Parathyroid adenoma (tissue), 2 donors: Measurements from ENCODE around the gene NRXN2.

Source experiments
- H2AFZ ChIP-seq: fragments of 300-600 bp; sonication (generic); one replicate; pipeline ENCODE4 v1.7.0; 2017; ENCODE audit warnings: antibody characterized with exemption, mild to moderate bottlenecking
- H3K27ac ChIP-seq: fragments of 300-600 bp; sonication (generic); one replicate; pipeline ENCODE4 v1.7.0; 2017
- H3K27me3 ChIP-seq: fragments of 300-600 bp; sonication (generic); one replicate; pipeline ENCODE4 v1.7.0; 2017; ENCODE audit warnings: low read length; ENCODE audit not compliant: control insufficient read depth, insufficient read depth
- H3K36me3 ChIP-seq: fragments of 300-600 bp; sonication (generic); one replicate; pipeline ENCODE4 v1.7.0; 2017; ENCODE audit warnings: low read length; ENCODE audit not compliant: control insufficient read depth, insufficient read depth
- H3K4me1 ChIP-seq: fragments of 300-600 bp; sonication (generic); one replicate; pipeline ENCODE4 v1.7.0; 2017; ENCODE audit warnings: control low read depth
- H3K4me2 ChIP-seq: fragments of 300-600 bp; sonication (generic); one replicate; pipeline ENCODE4 v1.7.0; 2017; ENCODE audit warnings: low read length
- H3K4me3 ChIP-seq: fragments of 300-600 bp; sonication (generic); one replicate; pipeline ENCODE4 v1.7.0; 2017; ENCODE audit warnings: low read depth, low read length
- H3K79me2 ChIP-seq: fragments of 300-600 bp; sonication (generic); one replicate; pipeline ENCODE4 v1.7.0; 2017; ENCODE audit warnings: control low read depth
- H3K9ac ChIP-seq: fragments of 300-600 bp; sonication (generic); one replicate; pipeline ENCODE4 v1.7.0; 2017; ENCODE audit warnings: mild to moderate bottlenecking
- H3K9me3 ChIP-seq: fragments of 300-600 bp; sonication (generic); one replicate; pipeline ENCODE4 v1.7.0; 2017; ENCODE audit warnings: low read length; ENCODE audit not compliant: control insufficient read depth
- TF ChIP-seq, protein P1 (sequence below): fragments of 300-600 bp; sonication (generic); IDR thresholded peaks from one replicate; pipeline ENCODE4 v1.7.0; 2017; ENCODE audit warnings: antibody characterized with exemption, mild to moderate bottlenecking
- donor health status: primary hyperparathyroidism.

The NRXN2 gene

DNA sequence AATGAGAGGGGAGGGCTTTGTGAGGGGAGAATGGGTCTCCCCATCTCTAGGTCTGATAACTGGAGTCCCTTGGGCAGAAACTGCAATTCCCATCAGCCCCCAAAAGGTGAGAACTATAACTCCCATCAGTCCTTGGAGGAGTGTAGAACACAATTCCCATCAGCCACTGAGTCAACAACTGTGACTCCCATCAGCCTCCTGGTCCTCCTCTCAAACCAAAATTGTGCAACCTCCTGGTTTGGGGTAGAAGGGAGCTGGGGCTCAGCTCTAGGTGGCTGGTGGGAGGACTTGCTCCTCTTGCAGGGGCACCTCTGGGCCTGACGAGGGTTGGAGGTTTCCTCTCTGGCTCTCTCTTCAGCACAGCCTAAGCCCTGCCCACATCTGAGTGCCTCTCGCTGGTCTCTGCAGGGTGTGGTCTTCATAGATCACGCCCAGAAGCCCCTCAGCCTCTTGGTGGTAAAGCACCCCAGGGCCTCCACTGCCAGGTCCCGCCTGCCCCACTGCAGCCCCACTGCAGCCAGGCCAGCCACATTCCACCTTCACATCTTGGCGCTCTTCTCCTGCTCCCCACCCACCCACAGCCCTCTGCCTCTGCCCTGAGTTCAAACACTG, 113.5 kb downstream of the NRXN2 start:
- H3K27ac ChIP-seq = no peak overlapping the region
- H2AFZ ChIP-seq = no peak overlapping the region
- TF ChIP-seq, protein P1, sequence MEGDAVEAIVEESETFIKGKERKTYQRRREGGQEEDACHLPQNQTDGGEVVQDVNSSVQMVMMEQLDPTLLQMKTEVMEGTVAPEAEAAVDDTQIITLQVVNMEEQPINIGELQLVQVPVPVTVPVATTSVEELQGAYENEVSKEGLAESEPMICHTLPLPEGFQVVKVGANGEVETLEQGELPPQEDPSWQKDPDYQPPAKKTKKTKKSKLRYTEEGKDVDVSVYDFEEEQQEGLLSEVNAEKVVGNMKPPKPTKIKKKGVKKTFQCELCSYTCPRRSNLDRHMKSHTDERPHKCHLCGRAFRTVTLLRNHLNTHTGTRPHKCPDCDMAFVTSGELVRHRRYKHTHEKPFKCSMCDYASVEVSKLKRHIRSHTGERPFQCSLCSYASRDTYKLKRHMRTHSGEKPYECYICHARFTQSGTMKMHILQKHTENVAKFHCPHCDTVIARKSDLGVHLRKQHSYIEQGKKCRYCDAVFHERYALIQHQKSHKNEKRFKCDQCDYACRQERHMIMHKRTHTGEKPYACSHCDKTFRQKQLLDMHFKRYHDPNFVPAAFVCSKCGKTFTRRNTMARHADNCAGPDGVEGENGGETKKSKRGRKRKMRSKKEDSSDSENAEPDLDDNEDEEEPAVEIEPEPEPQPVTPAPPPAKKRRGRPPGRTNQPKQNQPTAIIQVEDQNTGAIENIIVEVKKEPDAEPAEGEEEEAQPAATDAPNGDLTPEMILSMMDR = no peak

GRCh38 chr11:64608636-64609035, 114.4 kb downstream of the NRXN2 start:
- H2AFZ ChIP-seq = no peak overlapping the region
- TF ChIP-seq, protein P1 = no peak
- H3K9ac ChIP-seq = no peak overlapping the region
- no peak overlapping the region for H3K27ac ChIP-seq
- no peaks in the 10 kb centered on the region for H3K36me3 ChIP-seq
- no peaks in the 10 kb centered on the region for H3K9me3 ChIP-seq
- H3K4me3 ChIP-seq = no peak overlapping the region
- H3K27me3 ChIP-seq = no peaks in the 10 kb centered on the region
- no peaks in the 10 kb centered on the region for H3K4me1 ChIP-seq
- H3K79me2 ChIP-seq = no peaks in the 10 kb centered on the region
- H3K4me2 ChIP-seq = no peak overlapping the region

More for the DNA sequence above, 113.5 kb downstream of the NRXN2 start:
- Histone ChIP-seq H3K4me2 (no peak overlapping the region), H3K4me1 (no peaks in the 10 kb centered on the region), H3K79me2 (no peaks in the 10 kb centered on the region), H3K9ac (no peak overlapping the region), H3K9me3 (no peaks in the 10 kb centered on the region), H3K27me3 (no peaks in the 10 kb centered on the region), H3K36me3 (no peaks in the 10 kb centered on the region), H3K4me3 (no peak overlapping the region)

GRCh38 chr11:64608046-64608445, 115.0 kb downstream of the NRXN2 start:
- H3K4me1 ChIP-seq = no peaks in the 10 kb centered on the region
- no peaks in the 10 kb centered on the region for H3K36me3 ChIP-seq
- no peak overlapping the region for H3K27ac ChIP-seq
- TF ChIP-seq, protein P1 = no peak
- no peaks in the 10 kb centered on the region for H3K27me3 ChIP-seq
- no peaks in the 10 kb centered on the region for H3K9me3 ChIP-seq
- H3K9ac ChIP-seq = no peak overlapping the region
- no peak overlapping the region for H3K4me3 ChIP-seq
- H2AFZ ChIP-seq = peak overlapping the region; percentile 58
- no peak overlapping the region for H3K4me2 ChIP-seq
- H3K79me2 ChIP-seq = no peaks in the 10 kb centered on the region

- TF ChIP-seq, protein P1 = no peak
Measured at GRCh38 chr11:64607381-64607985, 115.5 kb downstream of the NRXN2 start.

More at GRCh38 chr11:64607381-64607985, 115.5 kb downstream of the NRXN2 start:
- Histone ChIP-seq H3K27me3 (no peaks in the 10 kb centered on the region), H3K79me2 (no peaks in the 10 kb centered on the region), H3K36me3 (no peaks in the 10 kb centered on the region), H3K4me1 (no peaks in the 10 kb centered on the region), H3K4me2 (no peak overlapping the region), H3K9ac (no peak overlapping the region), H2AFZ (peak overlapping the region; percentile 58), H3K9me3 (no peaks in the 10 kb centered on the region), H3K27ac (no peak overlapping the region), H3K4me3 (no peak overlapping the region)
